HG03565 (cell line): ENCODE data around the gene CACHD1.

Source experiments
- ATAC-seq: cut with Tn5 transposase; IDR thresholded peaks from one replicate; pipeline ENCODE4 v1.9.1; 2021; ENCODE audit warnings: mild to moderate bottlenecking, moderate library complexity; ENCODE audit not compliant: unreplicated experiment

Gene CACHD1

GRCh38 chr1:64519901-64520300 is 50.0 kb downstream of the CACHD1 start:
- ATAC-seq = no peak

DNA sequence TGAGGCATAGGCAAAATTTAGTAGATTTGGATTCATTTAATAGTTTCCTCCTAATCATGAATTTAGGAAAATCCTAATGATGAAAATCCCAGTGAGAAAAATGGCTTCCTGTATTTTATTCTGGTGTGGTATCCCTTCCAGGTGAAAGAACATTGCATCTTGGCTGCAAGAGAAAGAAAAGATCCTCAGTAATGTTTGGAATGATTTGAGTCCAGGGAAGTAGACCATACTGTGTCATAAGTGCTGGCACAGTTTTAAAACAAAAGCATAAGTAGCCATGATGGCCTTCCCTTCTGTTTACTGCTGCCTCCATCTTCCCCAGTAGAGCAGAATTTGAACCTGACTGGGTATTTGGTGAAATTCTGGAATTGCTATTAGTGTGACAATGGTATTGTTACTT is 52.8 kb downstream of the CACHD1 start:
- ATAC-seq = no peak

GRCh38 chr1:64523413-64524337 is 53.7 kb downstream of the CACHD1 start:
- no peak for ATAC-seq

- no peak for ATAC-seq
Measured at GRCh38 chr1:64524614-64525013, 54.7 kb downstream of the CACHD1 start.

- ATAC-seq = no peak
Measured at GRCh38 chr1:64525116-64525686, 55.3 kb downstream of the CACHD1 start.

DNA sequence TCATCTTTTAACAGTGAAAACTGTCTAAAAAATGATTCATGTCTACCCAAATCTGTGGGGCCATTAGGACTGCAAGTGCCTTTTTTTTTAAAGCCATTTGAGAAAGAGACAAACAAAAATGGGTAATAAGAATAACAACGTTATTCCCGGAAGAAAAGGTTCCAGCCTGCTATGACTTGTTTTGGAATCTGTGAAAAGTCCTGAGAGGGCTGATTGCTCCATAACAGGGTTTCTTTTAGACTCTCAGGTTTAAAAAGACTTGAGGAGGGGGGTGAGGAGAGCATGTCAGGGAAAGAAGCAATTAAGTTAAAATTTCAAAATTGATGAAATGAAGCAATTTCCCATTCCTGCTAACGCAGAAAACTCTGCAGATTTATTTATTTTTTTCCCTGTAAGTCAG is 56.4 kb downstream of the CACHD1 start:
- ATAC-seq = no peak

GRCh38 chr1:64527165-64527564 is 57.2 kb downstream of the CACHD1 start:
- no peak for ATAC-seq

- ATAC-seq = no peak
Measured at GRCh38 chr1:64527786-64528185, 57.9 kb downstream of the CACHD1 start.

GRCh38 chr1:64530969-64531692 is 61.2 kb downstream of the CACHD1 start:
- ATAC-seq = no peak

DNA sequence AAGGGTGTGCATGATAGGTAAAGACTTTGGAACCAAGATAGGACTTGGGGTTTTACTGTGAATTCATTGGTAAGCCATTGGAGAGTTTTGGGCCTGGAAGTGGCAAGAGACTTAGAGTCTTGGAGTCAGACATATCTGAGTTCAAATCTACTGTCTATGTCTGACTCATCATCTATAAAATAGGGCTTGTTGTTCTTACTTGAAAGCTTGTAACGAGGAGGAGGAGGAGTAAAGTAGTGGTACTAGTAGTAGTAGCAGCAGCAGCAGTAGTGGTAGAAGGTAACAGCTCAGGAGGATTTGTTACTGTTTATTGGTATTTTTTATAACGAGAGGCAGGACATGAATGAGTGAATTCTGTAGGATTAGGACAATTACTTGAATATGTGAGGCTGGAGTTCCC is 62.7 kb downstream of the CACHD1 start:
- ATAC-seq = no peak

- ATAC-seq = no peak
Measured at GRCh38 chr1:64535938-64536835, 66.3 kb downstream of the CACHD1 start.

- no peak for ATAC-seq
Measured at GRCh38 chr1:64536836-64537490, 67.0 kb downstream of the CACHD1 start.

DNA sequence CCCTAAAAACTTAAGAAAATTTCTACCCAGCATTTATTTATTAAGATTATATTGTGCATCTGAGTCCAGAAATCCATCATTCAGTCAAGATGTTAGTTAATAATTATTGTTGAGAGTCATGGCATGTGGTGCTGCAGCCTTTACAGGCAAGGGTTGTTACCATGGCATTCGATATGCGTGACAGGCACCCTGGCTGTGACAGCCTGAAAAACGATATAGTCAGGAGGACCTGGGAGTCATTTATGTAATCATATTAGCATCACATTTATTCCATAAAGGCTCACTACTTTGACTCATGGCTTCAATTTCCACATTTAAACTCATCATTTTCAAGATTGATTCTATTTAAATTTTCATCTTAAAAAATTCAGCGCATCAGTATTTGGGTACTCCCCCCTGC is 68.0 kb downstream of the CACHD1 start:
- ATAC-seq = no peak

- no peak for ATAC-seq
Measured at GRCh38 chr1:64538389-64538788, 68.5 kb downstream of the CACHD1 start.

GRCh38 chr1:64539289-64539688 is 69.4 kb downstream of the CACHD1 start:
- ATAC-seq = no peak

DNA sequence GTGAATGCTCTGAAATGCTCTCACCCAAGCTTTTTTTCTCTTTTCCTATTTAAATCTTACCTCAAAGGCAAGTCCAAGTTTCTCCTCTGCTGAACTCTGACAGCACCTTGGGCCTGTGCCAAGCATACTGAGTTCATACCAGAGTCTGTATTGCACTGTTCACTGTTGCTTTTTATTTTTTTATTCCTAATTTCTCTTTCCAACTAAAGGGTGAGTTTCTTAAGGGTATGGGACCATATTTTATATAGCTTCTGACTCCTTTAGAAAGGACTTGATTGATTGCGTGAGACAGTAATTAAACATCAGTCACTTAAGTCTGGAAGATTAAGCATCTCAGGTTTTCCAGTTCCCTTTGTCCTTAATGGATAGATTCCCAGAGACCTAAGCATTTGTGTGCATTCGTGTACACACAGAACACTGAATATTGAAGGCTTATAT is 69.9 kb downstream of the CACHD1 start:
- no peak for ATAC-seq

DNA sequence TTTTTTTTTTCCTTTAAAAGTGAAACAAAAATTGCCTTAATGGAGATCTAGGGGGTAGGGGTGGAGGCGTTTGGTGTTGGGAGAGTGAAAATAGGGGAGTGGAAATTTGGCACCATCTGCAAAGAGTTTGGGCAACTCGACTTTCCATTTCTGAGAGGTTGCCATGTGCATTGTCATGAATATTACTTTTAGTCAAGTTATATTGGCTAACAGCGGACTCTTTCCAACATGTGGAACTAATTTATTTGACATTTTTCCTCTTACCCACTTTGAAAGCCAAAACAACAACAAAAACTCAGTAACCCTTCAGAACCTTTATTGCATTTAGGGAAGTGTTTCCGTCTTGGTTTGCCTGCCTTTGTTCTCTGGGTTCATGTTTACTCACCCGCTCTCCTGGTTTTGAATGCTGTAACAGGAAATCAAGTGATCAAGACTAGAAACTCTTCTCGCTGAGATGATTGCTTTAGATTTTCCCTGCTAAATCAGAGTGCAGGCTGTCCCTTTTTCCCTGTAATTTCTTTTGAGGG is 70.4 kb downstream of the CACHD1 start:
- ATAC-seq = no peak

GRCh38 chr1:64542118-64542517 is 72.2 kb downstream of the CACHD1 start:
- ATAC-seq = no peak

DNA sequence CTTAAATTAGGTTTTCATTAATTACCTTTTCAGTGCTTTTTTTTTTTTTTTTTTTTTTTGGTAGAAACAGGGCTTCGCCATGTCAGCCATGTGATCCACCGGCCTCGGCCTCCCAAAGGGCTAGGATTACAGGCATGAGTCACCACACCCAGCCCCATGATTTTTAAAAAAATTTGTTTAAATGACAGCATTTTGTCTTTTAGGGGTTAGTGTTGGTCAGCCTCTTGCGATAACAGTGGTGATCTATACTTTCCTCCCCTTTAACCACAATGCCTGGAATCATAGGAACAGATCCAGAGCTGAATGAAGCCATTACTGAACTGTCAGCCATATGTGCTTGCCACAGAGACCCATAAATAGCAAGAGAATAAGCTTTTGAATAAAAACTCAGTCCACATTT is 73.9 kb downstream of the CACHD1 start:
- no peak for ATAC-seq
